Upper lobe of left lung (tissue), 4 donors: ENCODE results near the gene GJA5.

Source experiments
- CTCF ChIP-seq, 6 experiments: fragments of 450-650 bp in 4 of 6; fragments of 200-600 bp in 2 of 6; sonication (generic) in 2 of 6; IDR thresholded peaks; one replicate each; pipeline ENCODE4 v1.5.1; 2016 to 2019; ENCODE audit warnings: antibody characterized with exemption in 6 of 6
- EP300 ChIP-seq, 4 donors: sonication (generic); formaldehyde crosslinking; IDR thresholded peaks; one replicate each; pipeline ENCODE4 v1.5.1; 2017; ENCODE audit warnings: antibody characterized with exemption in 4 of 4, control low read depth in 2 of 4
- POLR2A ChIP-seq, 4 donors: fragments of 450-650 bp; IDR thresholded peaks; one replicate each; pipeline ENCODE4 v1.5.1; 2016 to 2017; ENCODE audit warnings: antibody characterized with exemption in 4 of 4, mild to moderate bottlenecking in 2 of 4
- POLR2AphosphoS5 ChIP-seq, 2 donors: sonication (generic); formaldehyde crosslinking; IDR thresholded peaks; one replicate each; pipeline ENCODE4 v1.5.1; 2017; ENCODE audit warnings: antibody characterized with exemption in 2 of 2

GRCh38 chr1:147809236-147809635 lies 48.8 kb upstream of the GJA5 start:
- no peak for TF ChIP-seq CTCF (IDR thresholded peaks at IDR 0.05)
- no peak for TF ChIP-seq POLR2A (IDR thresholded peaks at IDR 0.05)
- no peak for TF ChIP-seq POLR2AphosphoS5 (IDR thresholded peaks at IDR 0.05)
- TF ChIP-seq EP300 (IDR thresholded peaks at IDR 0.05): no peak
